H9 (cell line): Measurements from ENCODE around the gene IPPK. TPM values are rescaled to one million over a fixed set of nuclear protein-coding genes. Genes with fewer than 3 reads are reported as not detected.

Experiments used
- DNase-seq: peaks from one replicate; pipeline ENCODE4 v3.0.0-alpha.2; 2017
- H2AFZ ChIP-seq: one replicate; pipeline ENCODE4 v1.6.1; 2013; ENCODE audit warnings: mild to moderate bottlenecking, low read length, control low read depth, moderate library complexity
- H2AK5ac ChIP-seq: 2 replicates; pipeline ENCODE4 v1.6.1; 2013; ENCODE audit warnings: low read length, control low read depth, mixed read lengths; ENCODE audit not compliant: insufficient read length
- H2BK120ac ChIP-seq: one replicate; pipeline ENCODE4 v1.6.1; 2013; ENCODE audit warnings: low read depth, mild to moderate bottlenecking, low read length, control low read depth, inconsistent platforms; ENCODE audit not compliant: poor library complexity, severe bottlenecking
- H2BK12ac ChIP-seq: 2 replicates; pipeline ENCODE4 v1.6.1; 2013; ENCODE audit warnings: low read length, control low read depth, mixed read lengths, low read depth; ENCODE audit not compliant: insufficient read length
- H2BK15ac ChIP-seq: 2 replicates; pipeline ENCODE4 v1.6.1; 2013; ENCODE audit warnings: low read depth, low read length, control low read depth
- H2BK20ac ChIP-seq: one replicate; pipeline ENCODE4 v1.6.1; 2013; ENCODE audit warnings: low read depth, mild to moderate bottlenecking, low read length, control low read depth, inconsistent platforms; ENCODE audit not compliant: poor library complexity, severe bottlenecking
- H2BK5ac ChIP-seq: 2 replicates; pipeline ENCODE4 v1.6.1; 2013; ENCODE audit warnings: low read length, control low read depth, mixed read lengths; ENCODE audit not compliant: insufficient read length
- H3K14ac ChIP-seq: 2 replicates; pipeline ENCODE4 v1.6.1; 2013; ENCODE audit warnings: low read length, control low read depth; ENCODE audit not compliant: insufficient read depth
- H3K18ac ChIP-seq: 2 replicates; pipeline ENCODE4 v1.6.1; 2013; ENCODE audit warnings: low read depth, mild to moderate bottlenecking, mixed read lengths, low read length, control low read depth; ENCODE audit not compliant: insufficient read length
- H3K23ac ChIP-seq: 2 replicates; pipeline ENCODE4 v1.6.1; 2013; ENCODE audit warnings: low read length, control low read depth, mixed read lengths, low read depth; ENCODE audit not compliant: insufficient read length
- H3K23me2 ChIP-seq: 2 replicates; pipeline ENCODE4 v1.6.1; 2013; ENCODE audit warnings: low read depth, mild to moderate bottlenecking, mixed read lengths, low read length, control low read depth; ENCODE audit not compliant: insufficient read length, poor library complexity, severe bottlenecking
- H3K27ac ChIP-seq: 2 replicates; pipeline ENCODE4 v1.5.1; 2013; ENCODE audit warnings: low read length, control low read depth, mixed read lengths, low read depth; ENCODE audit not compliant: insufficient read length
- H3K27me3 ChIP-seq: 2 replicates; pipeline ENCODE4 v1.6.1; 2013; ENCODE audit warnings: low read length, control low read depth, inconsistent platforms; ENCODE audit not compliant: insufficient read depth
- H3K4ac ChIP-seq: 2 replicates; pipeline ENCODE4 v1.6.1; 2013; ENCODE audit warnings: low read depth, mild to moderate bottlenecking, control low read depth, inconsistent platforms, low read length, moderate library complexity
- H3K4me1 ChIP-seq: 2 replicates; pipeline ENCODE4 v1.6.1; 2013; ENCODE audit warnings: low read length, control low read depth, inconsistent platforms; ENCODE audit not compliant: insufficient read depth
- H3K4me2 ChIP-seq: 2 replicates; pipeline ENCODE4 v1.6.1; 2013; ENCODE audit warnings: low read length, control low read depth, mixed read lengths; ENCODE audit not compliant: insufficient read length, insufficient read depth
- H3K56ac ChIP-seq: 2 replicates; pipeline ENCODE4 v1.6.1; 2013; ENCODE audit warnings: low read depth, mild to moderate bottlenecking, mixed read lengths, low read length, control low read depth; ENCODE audit not compliant: insufficient read length
- H3K79me1 ChIP-seq: 2 replicates; pipeline ENCODE4 v1.6.1; 2013; ENCODE audit warnings: low read depth, mild to moderate bottlenecking, moderate library complexity, low read length, control low read depth, inconsistent platforms; ENCODE audit not compliant: insufficient read depth, poor library complexity, severe bottlenecking
- H3K79me2 ChIP-seq: 2 replicates; pipeline ENCODE4 v1.6.1; 2013; ENCODE audit warnings: low read length, control low read depth, inconsistent platforms; ENCODE audit not compliant: insufficient read depth
- H3K9ac ChIP-seq: 2 replicates; pipeline ENCODE4 v1.6.1; 2013; ENCODE audit warnings: low read length, control low read depth, mixed read lengths; ENCODE audit not compliant: insufficient read length; ENCODE audit errors: extremely low read depth
- H3K9me3 ChIP-seq: one replicate; pipeline ENCODE4 v1.6.1; 2013; ENCODE audit warnings: low read depth, low read length, inconsistent platforms; ENCODE audit not compliant: control insufficient read depth
- H3T11ph ChIP-seq: one replicate; pipeline ENCODE4 v1.6.1; 2013; ENCODE audit warnings: mild to moderate bottlenecking, low read length, control low read depth, inconsistent platforms
- H4K20me1 ChIP-seq: one replicate; pipeline ENCODE4 v1.6.1; 2013; ENCODE audit not compliant: control insufficient read depth, insufficient read length, insufficient read depth
- H4K5ac ChIP-seq: 2 replicates; pipeline ENCODE4 v1.6.1; 2013; ENCODE audit warnings: low read depth, mild to moderate bottlenecking, mixed read lengths, low read length, control low read depth; ENCODE audit not compliant: insufficient read length
- H4K8ac ChIP-seq: replicated peaks from 2 replicates; pipeline ENCODE4 v1.6.1; 2013; ENCODE audit warnings: low read length, control low read depth, mixed read lengths, low read depth; ENCODE audit not compliant: insufficient read length
- H4K91ac ChIP-seq: 2 replicates; pipeline ENCODE4 v1.6.1; 2013; ENCODE audit warnings: low read depth, mild to moderate bottlenecking, moderate library complexity, mixed read lengths, low read length, control low read depth; ENCODE audit not compliant: insufficient read length
- H3K27ac Mint-ChIP-seq, 3 experiments: 2 replicates in 2 of 3; 3 replicates in 1 of 3; pipeline ENCODE4 v1.8.0; 2020 to 2021; ENCODE audit warnings: mixed read lengths in 3 of 3, mild to moderate bottlenecking in 1 of 3, moderate library complexity in 1 of 3
- H3K27me3 Mint-ChIP-seq: 2 replicates; pipeline ENCODE4 v1.8.0; 2021; ENCODE audit warnings: low read depth, mild to moderate bottlenecking, moderate library complexity, mixed read lengths
- H3K36me3 Mint-ChIP-seq, 3 experiments: 2 replicates in 2 of 3; 3 replicates in 1 of 3; pipeline ENCODE4 v1.8.0; 2020 to 2021; ENCODE audit warnings: low read depth in 3 of 3, mixed read lengths in 3 of 3; ENCODE audit not compliant: insufficient read depth in 1 of 3
- H3K4me1 Mint-ChIP-seq, 2 experiments: 2 replicates each; pipeline ENCODE4 v1.8.0; 2020; ENCODE audit warnings: mixed read lengths in 2 of 2
- H3K4me3 Mint-ChIP-seq, 2 experiments: 2 replicates in 1 of 2; 3 replicates in 1 of 2; pipeline ENCODE4 v1.8.0; 2020 to 2021; ENCODE audit warnings: mild to moderate bottlenecking in 2 of 2, mixed read lengths in 2 of 2, moderate library complexity in 1 of 2
- H3K9me3 Mint-ChIP-seq, 2 experiments: 2 replicates in 1 of 2; 3 replicates in 1 of 2; pipeline ENCODE4 v1.8.0; 2020; ENCODE audit warnings: mild to moderate bottlenecking in 2 of 2, mixed read lengths in 2 of 2, moderate library complexity in 1 of 2
- CTCF ChIP-seq: fragments of 200-600 bp; sonication (generic); conservative IDR thresholded peaks from 3 replicates; pipeline ENCODE4 v1.8.0; 2021; ENCODE audit warnings: antibody characterized with exemption, mild to moderate bottlenecking
- WGBS: extraction: QIAGEN DNeasy Blood & Tissue Kit; methylation state at CpG from one replicate; pipeline ENCODE4 v1.1.7; 2013; ENCODE audit warnings: missing lambda C conversion rate, low lambda C conversion rate, mixed read lengths; ENCODE audit not compliant: insufficient read length; ENCODE audit errors: extremely low coverage; 5-methylcytosine and 5-hydroxymethylcytosine counted together
- total RNA-seq: library from RNA; stranded (reverse); gene quantifications from 2 replicates; pipeline ENCODE4 v1.2.1, GENCODE V29; 2021

IPPK gene
- total RNA-seq, 1 experiment from 2014 or later = 10.7 TPM

DNA sequence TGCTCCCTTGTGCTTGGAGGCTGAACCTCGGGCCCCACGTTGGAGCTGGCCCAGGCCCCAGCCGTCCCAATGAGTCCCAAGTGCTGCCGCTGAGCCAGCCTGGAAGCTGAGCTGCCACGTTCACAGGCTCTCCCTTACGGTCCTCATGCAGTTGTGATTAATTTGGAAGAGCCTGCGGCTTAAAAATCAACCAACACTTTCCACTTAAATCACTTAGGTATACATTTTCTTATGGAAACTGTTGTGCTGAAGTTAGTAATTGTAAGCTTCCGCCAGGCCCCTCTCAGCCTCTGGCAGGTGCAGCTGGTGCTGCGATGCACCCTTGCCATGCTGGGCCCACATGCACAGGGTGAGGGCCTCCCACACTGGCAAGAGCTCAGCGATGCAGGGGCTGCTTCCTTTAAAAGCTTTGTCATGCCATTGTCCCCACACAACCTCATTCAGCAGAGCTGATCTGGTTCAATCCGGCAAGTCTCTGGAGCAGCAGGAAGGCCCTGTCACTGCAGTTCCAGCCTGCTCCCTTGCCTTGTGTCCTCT lies 61.0 kb downstream of the IPPK start:
- Histone ChIP-seq H3K4me1 (no peaks in the 10 kb centered on the region), H4K91ac (no peak overlapping the region), H2AFZ (no peak overlapping the region), H2BK5ac (no peak overlapping the region), H3K56ac (no peak overlapping the region), H3K4ac (no peak overlapping the region), H3K23me2 (no peaks in the 10 kb centered on the region), H3K23ac (no peak overlapping the region), H2AK5ac (no peak overlapping the region), H4K5ac (no peak overlapping the region), H3K27ac (no peak overlapping the region), H3K27me3 (no peaks in the 10 kb centered on the region), H4K20me1 (no peaks in the 10 kb centered on the region), H3K18ac (no peak overlapping the region), H3K79me2 (no peaks in the 10 kb centered on the region), H2BK120ac (no peak overlapping the region), H3K4me2 (no peak overlapping the region), H4K8ac (no peak overlapping the region), H2BK15ac (no peak overlapping the region), H3K9me3 (no peaks in the 10 kb centered on the region), H3K79me1 (no peaks in the 10 kb centered on the region), H2BK12ac (no peak overlapping the region), H2BK20ac (no peak overlapping the region), H3K14ac (no peak overlapping the region; the same call in 1 of the 2 replicates), H3T11ph (no peak overlapping the region), H3K9ac (no peak overlapping the region)
- H3K9me3 Mint-ChIP-seq = peaks cover 12 to 14% of the 10 kb centered on the region in 2 experiments; a peak in 4 of 5 replicates
- peaks cover 0 to 7% of the 10 kb centered on the region in 2 experiments; a peak in 1 of 4 replicates for H3K4me1 Mint-ChIP-seq
- H3K4me3 Mint-ChIP-seq = no peak overlapping the region
- H3K27me3 Mint-ChIP-seq = no peaks in the 10 kb centered on the region; the same call in 1 of the 2 replicates
- no CpG with 5 or more reads among the region's 11 CpGs for WGBS
- no peak for DNase-seq
- H3K27ac Mint-ChIP-seq = peak overlapping the region in 2 of 3 experiments; percentile 32 to 74; a peak in 3 of 7 replicates
- peaks cover 5 to 23% (median 9%) of the 10 kb centered on the region in 3 experiments for H3K36me3 Mint-ChIP-seq
- no peak for TF ChIP-seq CTCF
